Upper lobe of left lung (tissue), 4 donors: ENCODE measurements around the gene OR8B8.

Experiments
- EP300 ChIP-seq, 4 donors: sonication (generic); formaldehyde crosslinking; IDR thresholded peaks; one replicate each; pipeline ENCODE4 v1.5.1; 2017; ENCODE audit warnings: antibody characterized with exemption in 4 of 4, control low read depth in 2 of 4
- POLR2A ChIP-seq, 4 donors: fragments of 450-650 bp; IDR thresholded peaks; one replicate each; pipeline ENCODE4 v1.5.1; 2016 to 2017; ENCODE audit warnings: antibody characterized with exemption in 4 of 4, mild to moderate bottlenecking in 2 of 4
- POLR2AphosphoS5 ChIP-seq, 2 donors: sonication (generic); formaldehyde crosslinking; IDR thresholded peaks; one replicate each; pipeline ENCODE4 v1.5.1; 2017; ENCODE audit warnings: antibody characterized with exemption in 2 of 2
- TF ChIP-seq, protein P1 (sequence below), 6 experiments: fragments of 450-650 bp in 4 of 6; fragments of 200-600 bp in 2 of 6; sonication (generic) in 2 of 6; IDR thresholded peaks; one replicate each; pipeline ENCODE4 v1.5.1; 2016 to 2019; ENCODE audit warnings: antibody characterized with exemption in 6 of 6

DNA sequence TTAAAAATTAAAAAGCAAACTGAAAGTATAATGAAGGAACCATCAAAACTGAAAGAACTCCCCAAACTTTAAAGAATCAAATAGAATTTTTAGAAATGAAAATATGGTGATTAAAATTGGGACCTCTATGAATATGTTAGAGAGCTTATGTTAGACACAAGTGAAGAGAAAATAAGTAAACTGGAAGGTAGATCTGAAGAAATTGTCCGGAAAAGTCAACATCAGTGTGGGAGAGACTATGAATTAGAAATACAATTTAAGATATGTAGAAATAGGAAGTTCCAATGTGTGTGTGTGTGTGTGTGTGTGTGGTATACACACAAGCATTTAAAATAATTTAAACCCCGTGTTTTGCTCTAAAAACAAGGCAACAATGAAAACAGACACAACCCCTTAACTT is 15.9 kb downstream of the OR8B8 start:
- TF ChIP-seq, protein P1, sequence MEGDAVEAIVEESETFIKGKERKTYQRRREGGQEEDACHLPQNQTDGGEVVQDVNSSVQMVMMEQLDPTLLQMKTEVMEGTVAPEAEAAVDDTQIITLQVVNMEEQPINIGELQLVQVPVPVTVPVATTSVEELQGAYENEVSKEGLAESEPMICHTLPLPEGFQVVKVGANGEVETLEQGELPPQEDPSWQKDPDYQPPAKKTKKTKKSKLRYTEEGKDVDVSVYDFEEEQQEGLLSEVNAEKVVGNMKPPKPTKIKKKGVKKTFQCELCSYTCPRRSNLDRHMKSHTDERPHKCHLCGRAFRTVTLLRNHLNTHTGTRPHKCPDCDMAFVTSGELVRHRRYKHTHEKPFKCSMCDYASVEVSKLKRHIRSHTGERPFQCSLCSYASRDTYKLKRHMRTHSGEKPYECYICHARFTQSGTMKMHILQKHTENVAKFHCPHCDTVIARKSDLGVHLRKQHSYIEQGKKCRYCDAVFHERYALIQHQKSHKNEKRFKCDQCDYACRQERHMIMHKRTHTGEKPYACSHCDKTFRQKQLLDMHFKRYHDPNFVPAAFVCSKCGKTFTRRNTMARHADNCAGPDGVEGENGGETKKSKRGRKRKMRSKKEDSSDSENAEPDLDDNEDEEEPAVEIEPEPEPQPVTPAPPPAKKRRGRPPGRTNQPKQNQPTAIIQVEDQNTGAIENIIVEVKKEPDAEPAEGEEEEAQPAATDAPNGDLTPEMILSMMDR (IDR thresholded peaks at IDR 0.05) = no peak
- TF ChIP-seq POLR2AphosphoS5 (IDR thresholded peaks at IDR 0.05) (no peak), EP300 (IDR thresholded peaks at IDR 0.05) (no peak), POLR2A (IDR thresholded peaks at IDR 0.05) (no peak)
